Measurements from ENCODE around the gene LGALS3. TPM values are rescaled to one million over a fixed set of nuclear protein-coding genes. Genes with fewer than 3 reads are reported as not detected.
A peak's percentile ranks its signal among the peaks of the same experiment; 100 is the strongest.

Gene LGALS3
- total RNA-seq, 1 donor from 2014 or later = 120 TPM

GRCh38 chr14:55188686-55189295, 59.7 kb downstream of the LGALS3 start:
- TF ChIP-seq CTCF (conservative IDR thresholded peaks at IDR 0.05) = no peak
- no peak for DNase-seq (ENCODE audit: extremely low spot score, unreplicated experiment)
- Mint-ChIP-seq H3K4me1 (ENCODE audit: unreplicated experiment) (peaks cover 23% of the 10 kb centered on the region), H3K27me3 (no peaks in the 10 kb centered on the region), H3K36me3 (peaks cover 4% of the 10 kb centered on the region), H3K4me3 (peak overlapping the region; percentile 92), H3K27ac (no peak overlapping the region), H3K9me3 (peaks cover 5% of the 10 kb centered on the region)

- Mint-ChIP-seq H3K9me3 (peaks cover 5% of the 10 kb centered on the region), H3K36me3 (peaks cover 4% of the 10 kb centered on the region), H3K4me1 (ENCODE audit: unreplicated experiment) (peaks cover 23% of the 10 kb centered on the region), H3K27me3 (no peaks in the 10 kb centered on the region), H3K27ac (peak overlapping the region; percentile 85), H3K4me3 (peak overlapping the region; percentile 92)
- DNase-seq (ENCODE audit: extremely low spot score, unreplicated experiment) = no peak
- TF ChIP-seq CTCF (conservative IDR thresholded peaks at IDR 0.05) = no peak
Observed at GRCh38 chr14:55190906-55191202, 61.8 kb downstream of the LGALS3 start.

GRCh38 chr14:55191203-55192053, 62.4 kb downstream of the LGALS3 start, which contains the start of gene DLGAP5:
DLGAP5 (minus strand) TSS chr14:55191585; CDS start chr14:55189179, 2,406 bp downstream.
- no peaks in the 10 kb centered on the region for H3K27me3 Mint-ChIP-seq
- peak within 1 kb of the TSS; percentile 85 for H3K27ac Mint-ChIP-seq
- H3K4me1 Mint-ChIP-seq (ENCODE audit: unreplicated experiment) = peaks cover 23% of the 10 kb centered on the region
- peak within 1 kb of the TSS; percentile 92 for H3K4me3 Mint-ChIP-seq
- TF ChIP-seq CTCF (conservative IDR thresholded peaks at IDR 0.05) = no peak
- H3K9me3 Mint-ChIP-seq = peaks cover 5% of the 10 kb centered on the region
- peak; percentile 91 for DNase-seq (ENCODE audit: extremely low spot score, unreplicated experiment)
- peaks cover 2% of the 10 kb centered on the region for H3K36me3 Mint-ChIP-seq

GRCh38 chr14:55192054-55192621, 63.1 kb downstream of the LGALS3 start:
- peak overlapping the region; percentile 92 for H3K4me3 Mint-ChIP-seq
- peaks cover 23% of the 10 kb centered on the region for H3K4me1 Mint-ChIP-seq (ENCODE audit: unreplicated experiment)
- DNase-seq (ENCODE audit: extremely low spot score, unreplicated experiment) = no peak

More at GRCh38 chr14:55192054-55192621, 63.1 kb downstream of the LGALS3 start:
- H3K27me3 Mint-ChIP-seq = no peaks in the 10 kb centered on the region
- peak overlapping the region; percentile 85 for H3K27ac Mint-ChIP-seq
- H3K36me3 Mint-ChIP-seq = no peaks in the 10 kb centered on the region
- TF ChIP-seq CTCF (conservative IDR thresholded peaks at IDR 0.05) = no peak
- peaks cover 5% of the 10 kb centered on the region for H3K9me3 Mint-ChIP-seq

All from type B pancreatic cell (in vitro differentiated cells).